Breast epithelium (tissue), 4 donors: ENCODE data around the gene SLC17A6. TPM values are rescaled to one million over a fixed set of nuclear protein-coding genes. Genes with fewer than 3 reads are reported as not detected.

Experiments
- DNase-seq, 2 donors: peaks; one replicate each; pipeline ENCODE4 v3.0.0-alpha.2; 2019; ENCODE audit warnings: low spot score in 2 of 2
- H3K27ac ChIP-seq, 2 donors: fragments of 200-600 bp; sonication (generic) in 1 of 2; one replicate each; pipeline ENCODE4 v1.5.1; 2016 to 2019; ENCODE audit warnings: mild to moderate bottlenecking in 1 of 2
- H3K27me3 ChIP-seq, 2 donors: fragments of 200-600 bp; sonication (generic) in 1 of 2; one replicate each; pipeline versions ENCODE4 v1.5.1 to v1.6.0; 2017 to 2019; ENCODE audit warnings: control low read depth in 1 of 2, mild to moderate bottlenecking in 1 of 2
- H3K36me3 ChIP-seq: fragments of 200-600 bp; one replicate; pipeline ENCODE4 v1.5.1; 2019
- H3K4me1 ChIP-seq, 2 donors: fragments of 200-600 bp; sonication (generic); one replicate each; pipeline ENCODE4 v1.5.1; 2016 to 2019; ENCODE audit warnings: control low read depth in 1 of 2
- H3K4me3 ChIP-seq, 3 donors: fragments of 200-600 bp; sonication (generic); 1 replicate in 2 of 3; 2 replicates in 1 of 3; pipeline ENCODE4 v1.5.1; 2016 to 2019; ENCODE audit warnings: mild to moderate bottlenecking in 3 of 3, moderate library complexity in 2 of 3
- H3K9me3 ChIP-seq, 2 donors: fragments of 200-600 bp; sonication (generic) in 1 of 2; one replicate each; pipeline ENCODE4 v1.5.1; 2016 to 2019; ENCODE audit warnings: control low read depth in 1 of 2
- POLR2A ChIP-seq: fragments of 450-650 bp; IDR thresholded peaks from one replicate; pipeline ENCODE4 v1.6.1; 2016; ENCODE audit warnings: antibody characterized with exemption, mild to moderate bottlenecking, moderate library complexity
- POLR2AphosphoS5 ChIP-seq, 3 donors: sonication (generic); formaldehyde crosslinking; IDR thresholded peaks; one replicate each; pipeline ENCODE4 v1.6.1; 2017; ENCODE audit warnings: antibody characterized with exemption in 3 of 3
- intact Hi-C: fragments of 100-400 bp; cut with DNase I; formaldehyde crosslinking; loops from one replicate; pipeline ENCODE4 v1.15.1; 2023; ENCODE audit warnings: low total_unique reads
- total RNA-seq, 3 donors: library from RNA; depleted of rRNA; stranded (reverse); fragments of >200 nt; gene quantifications; one replicate each; pipeline ENCODE4 v1.1.0, GENCODE V29; 2016
- TF ChIP-seq, protein P1 (sequence below), 3 donors: fragments of 450-650 bp; IDR thresholded peaks; one replicate each; pipeline ENCODE4 v1.5.1; 2016 to 2017; ENCODE audit warnings: antibody characterized with exemption in 3 of 3, mild to moderate bottlenecking in 3 of 3, moderate library complexity in 3 of 3

The SLC17A6 gene
- total RNA-seq, 3 donors from 2014 or later = not detected

DNA sequence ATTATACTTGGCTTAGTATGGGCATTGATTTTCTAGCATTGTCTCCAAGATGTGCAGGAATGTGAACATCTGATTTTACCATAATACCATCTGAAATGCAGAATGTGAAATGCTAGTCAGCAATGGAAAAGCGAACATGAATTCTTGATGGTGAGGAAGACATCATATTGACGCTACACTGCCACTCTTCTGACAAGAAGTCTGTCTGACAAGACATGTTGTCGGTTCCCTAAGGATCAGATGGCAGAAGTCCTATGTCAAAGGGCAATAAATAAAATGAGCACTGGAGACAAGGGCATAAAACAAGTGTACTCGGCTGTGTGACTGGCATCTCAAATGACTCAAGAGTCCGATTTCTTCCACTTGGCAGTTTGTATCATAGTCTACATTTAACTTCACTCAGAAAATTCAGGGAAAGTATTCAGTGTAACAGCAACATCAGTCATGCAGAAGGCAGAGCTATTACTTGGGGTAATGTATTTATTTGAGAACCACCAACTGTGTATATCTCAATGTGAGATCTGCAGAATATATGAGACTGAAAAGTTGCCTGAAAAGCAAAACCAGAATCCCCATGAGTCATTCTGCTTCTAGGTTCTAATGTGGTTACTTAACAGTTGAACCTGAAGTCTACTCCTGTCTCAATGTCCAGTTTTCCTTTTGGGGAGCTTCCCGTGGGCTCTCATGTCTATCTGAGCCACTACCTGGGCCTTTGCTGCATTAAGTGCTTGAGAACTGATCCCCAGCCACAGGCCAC is 51.5 kb downstream of the SLC17A6 start:
- intact Hi-C loops = no loop called here
- TF ChIP-seq POLR2AphosphoS5 (IDR thresholded peaks at IDR 0.05) (no peak), POLR2A (no peak)
- TF ChIP-seq, protein P1, sequence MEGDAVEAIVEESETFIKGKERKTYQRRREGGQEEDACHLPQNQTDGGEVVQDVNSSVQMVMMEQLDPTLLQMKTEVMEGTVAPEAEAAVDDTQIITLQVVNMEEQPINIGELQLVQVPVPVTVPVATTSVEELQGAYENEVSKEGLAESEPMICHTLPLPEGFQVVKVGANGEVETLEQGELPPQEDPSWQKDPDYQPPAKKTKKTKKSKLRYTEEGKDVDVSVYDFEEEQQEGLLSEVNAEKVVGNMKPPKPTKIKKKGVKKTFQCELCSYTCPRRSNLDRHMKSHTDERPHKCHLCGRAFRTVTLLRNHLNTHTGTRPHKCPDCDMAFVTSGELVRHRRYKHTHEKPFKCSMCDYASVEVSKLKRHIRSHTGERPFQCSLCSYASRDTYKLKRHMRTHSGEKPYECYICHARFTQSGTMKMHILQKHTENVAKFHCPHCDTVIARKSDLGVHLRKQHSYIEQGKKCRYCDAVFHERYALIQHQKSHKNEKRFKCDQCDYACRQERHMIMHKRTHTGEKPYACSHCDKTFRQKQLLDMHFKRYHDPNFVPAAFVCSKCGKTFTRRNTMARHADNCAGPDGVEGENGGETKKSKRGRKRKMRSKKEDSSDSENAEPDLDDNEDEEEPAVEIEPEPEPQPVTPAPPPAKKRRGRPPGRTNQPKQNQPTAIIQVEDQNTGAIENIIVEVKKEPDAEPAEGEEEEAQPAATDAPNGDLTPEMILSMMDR (IDR thresholded peaks at IDR 0.05) = no peak
- Histone ChIP-seq H3K9me3 (no peaks in the 10 kb centered on the region), H3K27ac (no peak overlapping the region), H3K4me1 (no peaks in the 10 kb centered on the region), H3K4me3 (no peak overlapping the region), H3K36me3 (no peaks in the 10 kb centered on the region), H3K27me3 (no peaks in the 10 kb centered on the region)
- DNase-seq = no peak

DNA sequence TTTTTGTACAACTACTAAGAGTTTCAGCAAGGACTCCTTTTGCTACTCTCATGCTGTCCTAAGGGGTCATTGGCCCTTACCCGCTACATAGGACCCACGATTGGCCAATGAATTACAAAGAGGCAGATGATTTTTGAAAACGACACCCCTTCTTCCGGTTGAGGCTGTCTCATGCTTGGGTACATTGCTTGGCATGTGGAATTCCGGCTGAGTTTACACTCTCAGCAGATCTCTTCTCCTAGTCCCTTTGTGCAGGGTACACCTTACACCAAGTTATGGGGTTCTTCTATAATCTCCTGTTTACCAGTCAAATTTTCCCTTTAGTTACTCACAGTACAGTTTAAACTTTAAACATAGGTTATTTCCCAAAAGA is 52.1 kb downstream of the SLC17A6 start:
- no peak overlapping the region for H3K4me3 ChIP-seq
- H3K27ac ChIP-seq = no peak overlapping the region
- DNase-seq = no peak
- H3K4me1 ChIP-seq = no peaks in the 10 kb centered on the region
- no peaks in the 10 kb centered on the region for H3K36me3 ChIP-seq
- intact Hi-C loops = no loop called here
- no peaks in the 10 kb centered on the region for H3K9me3 ChIP-seq
- no peak for TF ChIP-seq POLR2A
- TF ChIP-seq POLR2AphosphoS5 (IDR thresholded peaks at IDR 0.05) = no peak
- H3K27me3 ChIP-seq = no peaks in the 10 kb centered on the region

DNA sequence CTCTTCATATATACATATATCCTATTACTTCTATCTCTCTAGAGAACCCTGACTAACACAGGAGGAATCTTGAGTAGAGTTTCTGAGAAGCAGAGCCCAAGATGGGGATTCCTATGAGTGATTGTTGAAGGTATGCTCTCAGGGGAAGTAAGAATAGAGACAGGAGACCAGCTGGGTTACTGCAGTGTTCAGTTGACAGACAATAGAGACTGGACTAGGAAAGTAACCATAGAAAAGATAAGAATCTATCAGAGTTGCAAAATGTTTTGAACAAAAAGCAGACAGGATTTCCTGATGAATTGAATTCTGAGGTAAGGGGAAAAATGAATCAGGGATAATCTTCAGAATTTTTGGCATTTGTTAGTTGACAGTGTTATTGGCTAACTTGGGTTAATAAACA is 54.4 kb downstream of the SLC17A6 start:
- Histone ChIP-seq H3K4me3 (no peak overlapping the region), H3K4me1 (no peaks in the 10 kb centered on the region), H3K9me3 (no peaks in the 10 kb centered on the region), H3K36me3 (no peaks in the 10 kb centered on the region), H3K27me3 (no peaks in the 10 kb centered on the region), H3K27ac (no peak overlapping the region)
- intact Hi-C loops = no loop called here
- TF ChIP-seq POLR2A = no peak
- no peak for TF ChIP-seq POLR2AphosphoS5 (IDR thresholded peaks at IDR 0.05)
- TF ChIP-seq, protein P1 (IDR thresholded peaks at IDR 0.05) = no peak
- no peak for DNase-seq

DNA sequence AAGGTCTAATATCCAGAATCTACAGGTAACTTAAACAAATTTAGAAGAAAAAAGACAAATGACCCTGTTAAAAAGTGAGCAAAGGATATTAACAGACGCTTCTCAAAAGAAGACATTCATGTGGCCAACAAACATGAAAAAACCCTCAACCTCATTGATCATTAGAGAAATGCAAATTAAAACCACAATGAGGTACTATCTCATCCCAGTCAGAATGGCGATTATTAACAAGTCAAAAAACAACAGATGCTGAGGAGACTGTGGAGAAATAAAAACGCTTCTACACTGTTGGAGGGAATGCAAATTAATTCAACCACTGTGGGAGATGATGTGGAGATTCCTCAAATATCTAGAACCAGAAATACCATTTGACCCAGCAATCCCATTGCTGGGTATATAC is 67.2 kb downstream of the SLC17A6 start:
- Histone ChIP-seq H3K27ac (no peak overlapping the region), H3K4me1 (no peaks in the 10 kb centered on the region), H3K27me3 (no peaks in the 10 kb centered on the region), H3K36me3 (no peaks in the 10 kb centered on the region), H3K9me3 (no peaks in the 10 kb centered on the region), H3K4me3 (no peak overlapping the region)
- TF ChIP-seq, protein P1 (IDR thresholded peaks at IDR 0.05) = no peak
- no peak for TF ChIP-seq POLR2AphosphoS5 (IDR thresholded peaks at IDR 0.05)
- no peak for TF ChIP-seq POLR2A
- intact Hi-C loops = loop anchor here (2.0 kb wide), 1 partner anchor 55 kb away; no protein-coding TSS in a partner anchor
- no peak for DNase-seq

DNA sequence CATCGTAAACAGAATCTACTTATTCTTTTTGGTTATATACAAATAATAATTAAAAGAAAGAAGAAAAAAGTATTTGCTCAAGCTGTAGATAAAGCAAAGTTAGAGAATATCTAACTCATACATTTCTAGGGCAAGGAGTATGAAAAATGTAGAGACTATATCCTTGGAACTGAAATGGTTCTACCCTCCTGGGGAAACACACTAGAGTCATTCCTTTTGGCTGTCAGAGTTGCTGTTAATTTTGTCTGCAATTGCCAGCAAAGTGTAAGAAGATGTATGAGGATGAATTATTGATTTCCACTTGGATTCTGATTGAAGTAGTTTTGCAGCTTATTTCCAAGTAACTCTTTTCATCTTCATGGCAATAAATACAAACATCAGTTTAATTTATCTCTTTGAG is 69.1 kb downstream of the SLC17A6 start:
- Histone ChIP-seq H3K27me3 (no peaks in the 10 kb centered on the region), H3K36me3 (no peaks in the 10 kb centered on the region), H3K9me3 (no peaks in the 10 kb centered on the region), H3K27ac (no peak overlapping the region), H3K4me3 (no peak overlapping the region), H3K4me1 (no peaks in the 10 kb centered on the region)
- intact Hi-C loops = no loop called here
- no peak for DNase-seq
- TF ChIP-seq POLR2A (no peak), POLR2AphosphoS5 (IDR thresholded peaks at IDR 0.05) (no peak)
- TF ChIP-seq, protein P1 (IDR thresholded peaks at IDR 0.05) = no peak
